NCI-H146 (cell line): Measurements from ENCODE around the gene NRXN3.

Source experiments
- DNase-seq: peaks from one replicate; lab custom pipeline; 2025; lab: John Stamatoyannopoulos, UW

The NRXN3 gene

GRCh38 chr14:78170203-78170602 is at the start of gene NRXN3:
Gene NRXN3, plus strand, starts transcription at chr14:78170373. Its CDS starts 72,721 bp downstream, at chr14:78243094.
- DNase-seq: peak; percentile 73

GRCh38 chr14:78122436-78122835 is 47.7 kb upstream of the NRXN3 start:
- DNase-seq: no peak

- DNase-seq: no peak
Measured at GRCh38 chr14:78123650-78124253, 46.4 kb upstream of the NRXN3 start.

- peak; percentile 9 for DNase-seq
Measured at GRCh38 chr14:78127961-78128360, 42.2 kb upstream of the NRXN3 start.

GRCh38 chr14:78129375-78129774 is 40.8 kb upstream of the NRXN3 start:
- DNase-seq: no peak

- DNase-seq: no peak
Measured at GRCh38 chr14:78130356-78130755, 39.8 kb upstream of the NRXN3 start.

- no peak for DNase-seq
Measured at GRCh38 chr14:78131201-78131600, 39.0 kb upstream of the NRXN3 start.

- DNase-seq: no peak
Measured at GRCh38 chr14:78131616-78132015, 38.6 kb upstream of the NRXN3 start.

- no peak for DNase-seq
Measured at GRCh38 chr14:78135450-78135891, 34.7 kb upstream of the NRXN3 start.

- no peak for DNase-seq
Measured at GRCh38 chr14:78136695-78137094, 33.5 kb upstream of the NRXN3 start.

- no peak for DNase-seq
Measured at GRCh38 chr14:78141590-78141989, 28.6 kb upstream of the NRXN3 start.

GRCh38 chr14:78142998-78143397 is 27.2 kb upstream of the NRXN3 start:
- no peak for DNase-seq

GRCh38 chr14:78143489-78144145 is 26.6 kb upstream of the NRXN3 start:
- no peak for DNase-seq

- DNase-seq: peak; percentile 97
Measured at GRCh38 chr14:78152201-78153063, 17.7 kb upstream of the NRXN3 start.

- peak; percentile 45 for DNase-seq
Measured at GRCh38 chr14:78153064-78153341, 17.2 kb upstream of the NRXN3 start.

- peak; percentile 64 for DNase-seq
Measured at GRCh38 chr14:78154827-78155226, 15.3 kb upstream of the NRXN3 start.

GRCh38 chr14:78156196-78156595 is 14.0 kb upstream of the NRXN3 start:
- DNase-seq: no peak

- peak; percentile 30 for DNase-seq
Measured at GRCh38 chr14:78157494-78158437, 12.4 kb upstream of the NRXN3 start.

GRCh38 chr14:78162202-78162601 is 8.0 kb upstream of the NRXN3 start:
- DNase-seq: no peak

GRCh38 chr14:78164226-78164853 is 5.8 kb upstream of the NRXN3 start:
- DNase-seq: peak; percentile 64

- DNase-seq: no peak
Measured at GRCh38 chr14:78172428-78172827, 2.3 kb downstream of the NRXN3 start.
